SU-DHL-6 (cell line): Measurements from ENCODE around the gene ANO10.

Experiments used
- H2AFZ ChIP-seq: fragments of 200-600 bp; sonication (generic); 2 replicates; pipeline ENCODE4 v1.6.1; 2014; ENCODE audit warnings: low read depth, mild to moderate bottlenecking, moderate library complexity, mixed read lengths, antibody characterized with exemption, low read length; ENCODE audit not compliant: severe bottlenecking
- H3F3A ChIP-seq: fragments of 200-600 bp; shearing (Covaris generic); 2 replicates; pipeline ENCODE4 v1.6.0; 2016; ENCODE audit warnings: antibody characterized with exemption, mild to moderate bottlenecking; ENCODE audit not compliant: insufficient read depth
- H3K27ac ChIP-seq: fragments of 200-600 bp; sonication (generic); 2 replicates; pipeline ENCODE4 v1.5.1; 2016; ENCODE audit warnings: low read depth, mild to moderate bottlenecking, low read length, moderate library complexity, mixed read lengths
- H3K27me3 ChIP-seq: fragments of 200-600 bp; sonication (generic), shearing (Covaris generic); 2 replicates; pipeline ENCODE4 v1.6.0; 2014; ENCODE audit warnings: mild to moderate bottlenecking, low read length
- H3K36me3 ChIP-seq: fragments of 200-600 bp; sonication (generic); 2 replicates; pipeline ENCODE4 v1.6.1; 2014; ENCODE audit warnings: mild to moderate bottlenecking, low read length, mixed read lengths
- H3K4me2 ChIP-seq: fragments of 300-600, 200-600 bp; shearing (Covaris generic), sonication (generic); 2 replicates; pipeline ENCODE4 v1.6.0; 2014; ENCODE audit warnings: low read length, low read depth, mild to moderate bottlenecking; ENCODE audit not compliant: poor library complexity, severe bottlenecking
- H3K4me3 ChIP-seq: fragments of 200-600 bp; sonication (generic); 2 replicates; pipeline ENCODE4 v1.5.1; 2014; ENCODE audit warnings: antibody characterized with exemption, low read length, mild to moderate bottlenecking, mixed read lengths; ENCODE audit not compliant: insufficient read depth, poor library complexity, severe bottlenecking
- H3K79me2 ChIP-seq: fragments of 200-600 bp; sonication (generic); 2 replicates; pipeline ENCODE4 v1.6.1; 2014; ENCODE audit warnings: mild to moderate bottlenecking, low read length, moderate library complexity; ENCODE audit not compliant: insufficient read depth
- H3K9ac ChIP-seq: fragments of 200-600 bp; sonication (generic); 2 replicates; pipeline ENCODE4 v1.7.0; 2014; ENCODE audit warnings: mild to moderate bottlenecking, low read length
- H3K9me2 ChIP-seq: fragments of 200-600 bp; sonication (generic); replicated peaks from 2 replicates; pipeline ENCODE4 v1.6.1; 2014; ENCODE audit warnings: low read length; ENCODE audit not compliant: insufficient read depth
- H3K9me3 ChIP-seq: fragments of 200-600 bp; sonication (generic); 2 replicates; pipeline ENCODE4 v1.6.1; 2014; ENCODE audit warnings: low read length, mixed read lengths; ENCODE audit not compliant: insufficient read depth
- H4K20me1 ChIP-seq: fragments of 200-600 bp; sonication (generic); 2 replicates; pipeline ENCODE4 v1.6.1; 2014; ENCODE audit warnings: low read depth, mild to moderate bottlenecking, antibody characterized with exemption, low read length, moderate library complexity, mixed read lengths
- EZH2phosphoT487 ChIP-seq: fragments of 200-600 bp; sonication (generic), shearing (Covaris generic); conservative IDR thresholded peaks from 2 replicates; pipeline ENCODE4 v1.6.1; 2018; ENCODE audit warnings: mild to moderate bottlenecking, antibody characterized with exemption, low read length, moderate library complexity, mixed read lengths
- TF ChIP-seq, protein P1 (sequence below): fragments of 200-600 bp; sonication (generic); IDR thresholded peaks from one replicate; pipeline ENCODE4 v1.5.1; 2017; ENCODE audit warnings: antibody characterized with exemption, mild to moderate bottlenecking, low read length, moderate library complexity; ENCODE audit not compliant: insufficient read depth, poor library complexity, severe bottlenecking

Gene ANO10

DNA sequence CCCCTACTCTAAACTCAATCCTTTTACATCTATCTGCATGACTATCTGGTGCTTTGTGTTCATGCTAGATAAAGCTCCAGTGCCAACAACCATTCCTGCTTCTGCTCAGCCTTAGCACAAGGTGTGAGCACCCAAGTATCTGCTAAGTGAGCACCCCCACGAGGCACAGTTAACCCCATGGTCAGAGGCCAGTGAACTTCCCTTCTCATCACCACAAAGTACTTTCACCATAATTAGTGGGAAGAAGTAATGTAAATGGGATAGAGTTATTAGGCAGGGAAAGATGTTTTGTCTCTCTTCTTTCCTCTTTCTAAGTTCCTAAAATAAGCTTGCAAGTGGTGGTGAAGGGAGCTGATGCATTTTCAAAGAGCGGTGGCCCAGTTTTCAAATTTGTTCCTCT lies 96.4 kb downstream of the ANO10 start:
- Histone ChIP-seq H3K4me2 (no peak overlapping the region), H3K79me2 (no peaks in the 10 kb centered on the region), H3K9me2 (no peaks in the 10 kb centered on the region), H3K27me3 (no peaks in the 10 kb centered on the region), H3K4me3 (no peak overlapping the region), H2AFZ (no peak overlapping the region), H3K36me3 (no peaks in the 10 kb centered on the region), H3K9me3 (no peaks in the 10 kb centered on the region), H3K9ac (no peak overlapping the region), H4K20me1 (no peaks in the 10 kb centered on the region), H3K27ac (no peak overlapping the region), H3F3A (no peaks in the 10 kb centered on the region)
- no peak for TF ChIP-seq EZH2phosphoT487
- TF ChIP-seq, protein P1, sequence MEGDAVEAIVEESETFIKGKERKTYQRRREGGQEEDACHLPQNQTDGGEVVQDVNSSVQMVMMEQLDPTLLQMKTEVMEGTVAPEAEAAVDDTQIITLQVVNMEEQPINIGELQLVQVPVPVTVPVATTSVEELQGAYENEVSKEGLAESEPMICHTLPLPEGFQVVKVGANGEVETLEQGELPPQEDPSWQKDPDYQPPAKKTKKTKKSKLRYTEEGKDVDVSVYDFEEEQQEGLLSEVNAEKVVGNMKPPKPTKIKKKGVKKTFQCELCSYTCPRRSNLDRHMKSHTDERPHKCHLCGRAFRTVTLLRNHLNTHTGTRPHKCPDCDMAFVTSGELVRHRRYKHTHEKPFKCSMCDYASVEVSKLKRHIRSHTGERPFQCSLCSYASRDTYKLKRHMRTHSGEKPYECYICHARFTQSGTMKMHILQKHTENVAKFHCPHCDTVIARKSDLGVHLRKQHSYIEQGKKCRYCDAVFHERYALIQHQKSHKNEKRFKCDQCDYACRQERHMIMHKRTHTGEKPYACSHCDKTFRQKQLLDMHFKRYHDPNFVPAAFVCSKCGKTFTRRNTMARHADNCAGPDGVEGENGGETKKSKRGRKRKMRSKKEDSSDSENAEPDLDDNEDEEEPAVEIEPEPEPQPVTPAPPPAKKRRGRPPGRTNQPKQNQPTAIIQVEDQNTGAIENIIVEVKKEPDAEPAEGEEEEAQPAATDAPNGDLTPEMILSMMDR, result no peak

DNA sequence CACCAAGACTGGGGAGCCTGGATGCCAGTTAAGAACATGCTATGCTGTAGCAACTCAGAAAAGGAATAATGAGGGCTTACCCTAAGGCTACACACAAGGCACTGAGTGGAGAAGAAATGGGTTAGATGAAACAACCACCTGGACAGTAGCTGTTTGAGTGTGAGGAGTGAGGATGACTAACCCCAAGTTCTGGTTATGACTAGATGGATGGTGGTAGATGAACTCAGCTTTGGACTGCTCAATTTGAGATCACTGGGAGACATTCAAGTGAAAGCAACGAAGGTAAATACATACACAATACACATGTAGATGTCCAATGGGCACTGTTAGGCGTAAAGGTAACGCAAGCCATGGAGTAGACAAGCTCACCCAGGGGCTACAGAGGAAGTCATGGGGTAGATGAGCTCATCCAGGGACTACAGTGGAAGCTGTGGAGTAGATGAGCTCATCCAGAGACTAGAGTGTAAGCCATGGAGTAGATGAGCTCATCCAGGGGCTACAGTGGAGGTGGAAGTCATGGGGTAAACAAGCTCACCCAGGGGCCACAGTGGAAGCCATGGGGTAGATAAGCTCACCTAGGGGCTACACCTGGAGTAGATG lies 98.3 kb downstream of the ANO10 start:
- Histone ChIP-seq H2AFZ (no peak overlapping the region), H3K9me2 (no peaks in the 10 kb centered on the region), H3K79me2 (no peaks in the 10 kb centered on the region), H3K36me3 (no peaks in the 10 kb centered on the region), H3K9ac (no peak overlapping the region), H3K9me3 (no peaks in the 10 kb centered on the region), H3F3A (no peaks in the 10 kb centered on the region), H4K20me1 (no peaks in the 10 kb centered on the region), H3K4me2 (no peak overlapping the region), H3K27me3 (no peaks in the 10 kb centered on the region), H3K27ac (no peak overlapping the region), H3K4me3 (no peak overlapping the region)
- TF ChIP-seq EZH2phosphoT487, result no peak
- TF ChIP-seq, protein P1, result no peak

DNA sequence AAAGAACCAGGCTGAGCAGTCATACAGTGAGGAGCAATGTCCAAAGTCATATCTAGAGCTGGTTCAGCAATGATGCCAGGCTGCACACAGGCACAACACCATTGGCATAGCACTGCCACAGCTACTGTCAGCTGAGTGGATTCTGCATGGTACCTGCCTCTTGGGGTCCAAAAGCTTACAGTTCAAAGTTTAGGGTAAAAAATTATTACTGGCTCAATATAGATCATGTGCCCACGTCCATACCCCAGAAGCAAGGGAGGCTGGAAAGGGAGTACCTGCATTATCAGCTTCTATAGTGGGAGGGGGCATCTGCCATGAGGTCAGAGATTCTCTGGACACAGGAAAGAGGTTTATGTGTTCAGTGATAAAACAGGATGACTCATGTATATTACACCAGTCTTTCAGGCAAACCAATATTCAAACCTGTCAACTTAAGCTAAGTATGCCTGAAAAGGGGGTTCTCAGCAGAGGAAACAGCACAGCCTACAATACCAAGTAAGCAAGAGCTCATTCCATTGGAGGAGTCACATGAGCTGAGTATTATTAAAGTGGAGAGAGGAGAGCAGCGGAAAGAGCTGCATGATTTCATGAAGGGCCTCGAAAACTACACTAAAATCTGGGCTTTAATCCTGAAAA lies 99.0 kb downstream of the ANO10 start:
- H3K36me3 ChIP-seq, result no peaks in the 10 kb centered on the region
- H3K9ac ChIP-seq, result no peak overlapping the region
- no peaks in the 10 kb centered on the region for H3K9me3 ChIP-seq
- no peaks in the 10 kb centered on the region for H4K20me1 ChIP-seq
- no peak overlapping the region for H3K27ac ChIP-seq
- no peak overlapping the region for H3K4me3 ChIP-seq
- H3K4me2 ChIP-seq, result no peak overlapping the region
- H3K9me2 ChIP-seq, result no peaks in the 10 kb centered on the region
- no peaks in the 10 kb centered on the region for H3K27me3 ChIP-seq
- TF ChIP-seq, protein P1, result no peak
- H3F3A ChIP-seq, result no peaks in the 10 kb centered on the region
- H3K79me2 ChIP-seq, result no peaks in the 10 kb centered on the region
- H2AFZ ChIP-seq, result no peak overlapping the region
